Panc1 (cell line): ENCODE results near the gene STK24.

ENCODE experiments used
- POLR2AphosphoS5 ChIP-seq: IDR thresholded peaks from 2 replicates; pipeline ENCODE4 v1.6.1; 2012; ENCODE audit warnings: mild to moderate bottlenecking, low read depth, low read length, moderate library complexity
- SIN3A ChIP-seq: IDR thresholded peaks from 2 replicates; pipeline ENCODE4 v1.6.1; 2012; ENCODE audit warnings: low read depth, mild to moderate bottlenecking, low read length, moderate library complexity, borderline replicate concordance; ENCODE audit not compliant: insufficient read depth
- TCF7L2 ChIP-seq: IDR thresholded peaks from 2 replicates; pipeline ENCODE4 v1.6.1; 2011; ENCODE audit warnings: mild to moderate bottlenecking, low read depth, low read length, inconsistent platforms
- TF ChIP-seq, protein P1 (sequence below): fragments of 450-650 bp; IDR thresholded peaks from 2 replicates; pipeline ENCODE4 v1.5.1; 2017; ENCODE audit warnings: mild to moderate bottlenecking
- TF ChIP-seq, protein P2 (sequence below), 2 experiments: IDR thresholded peaks; 2 replicates each; pipeline ENCODE4 v1.6.1; 2011 to 2012; ENCODE audit warnings: low read depth in 2 of 2, control low read depth in 1 of 2, low read length in 1 of 2, mild to moderate bottlenecking in 1 of 2, moderate library complexity in 1 of 2; ENCODE audit not compliant: insufficient read depth in 1 of 2

DNA sequence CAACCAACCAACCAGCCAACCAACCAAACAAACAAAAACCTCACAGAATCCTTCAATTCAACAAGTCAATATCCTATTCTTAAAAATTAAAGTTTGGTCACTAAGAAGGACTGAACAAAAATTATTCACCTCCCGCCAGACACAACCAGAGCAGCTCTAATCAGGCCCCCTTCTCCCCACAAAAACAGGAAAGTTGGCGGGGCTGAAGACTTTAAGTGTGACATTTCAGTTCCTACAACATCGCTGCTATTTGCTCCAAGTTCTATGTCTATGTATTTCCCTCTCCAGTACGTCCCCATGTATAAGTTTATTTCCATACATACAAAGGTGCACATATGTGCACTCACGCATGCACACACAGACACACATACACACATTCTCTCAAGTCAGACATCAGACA, 32.8 kb upstream of the STK24 start:
- TF ChIP-seq, protein P1, sequence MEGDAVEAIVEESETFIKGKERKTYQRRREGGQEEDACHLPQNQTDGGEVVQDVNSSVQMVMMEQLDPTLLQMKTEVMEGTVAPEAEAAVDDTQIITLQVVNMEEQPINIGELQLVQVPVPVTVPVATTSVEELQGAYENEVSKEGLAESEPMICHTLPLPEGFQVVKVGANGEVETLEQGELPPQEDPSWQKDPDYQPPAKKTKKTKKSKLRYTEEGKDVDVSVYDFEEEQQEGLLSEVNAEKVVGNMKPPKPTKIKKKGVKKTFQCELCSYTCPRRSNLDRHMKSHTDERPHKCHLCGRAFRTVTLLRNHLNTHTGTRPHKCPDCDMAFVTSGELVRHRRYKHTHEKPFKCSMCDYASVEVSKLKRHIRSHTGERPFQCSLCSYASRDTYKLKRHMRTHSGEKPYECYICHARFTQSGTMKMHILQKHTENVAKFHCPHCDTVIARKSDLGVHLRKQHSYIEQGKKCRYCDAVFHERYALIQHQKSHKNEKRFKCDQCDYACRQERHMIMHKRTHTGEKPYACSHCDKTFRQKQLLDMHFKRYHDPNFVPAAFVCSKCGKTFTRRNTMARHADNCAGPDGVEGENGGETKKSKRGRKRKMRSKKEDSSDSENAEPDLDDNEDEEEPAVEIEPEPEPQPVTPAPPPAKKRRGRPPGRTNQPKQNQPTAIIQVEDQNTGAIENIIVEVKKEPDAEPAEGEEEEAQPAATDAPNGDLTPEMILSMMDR: no peak
- TF ChIP-seq POLR2AphosphoS5 (no peak), TCF7L2 (no peak), SIN3A (no peak)
- TF ChIP-seq, protein P2, sequence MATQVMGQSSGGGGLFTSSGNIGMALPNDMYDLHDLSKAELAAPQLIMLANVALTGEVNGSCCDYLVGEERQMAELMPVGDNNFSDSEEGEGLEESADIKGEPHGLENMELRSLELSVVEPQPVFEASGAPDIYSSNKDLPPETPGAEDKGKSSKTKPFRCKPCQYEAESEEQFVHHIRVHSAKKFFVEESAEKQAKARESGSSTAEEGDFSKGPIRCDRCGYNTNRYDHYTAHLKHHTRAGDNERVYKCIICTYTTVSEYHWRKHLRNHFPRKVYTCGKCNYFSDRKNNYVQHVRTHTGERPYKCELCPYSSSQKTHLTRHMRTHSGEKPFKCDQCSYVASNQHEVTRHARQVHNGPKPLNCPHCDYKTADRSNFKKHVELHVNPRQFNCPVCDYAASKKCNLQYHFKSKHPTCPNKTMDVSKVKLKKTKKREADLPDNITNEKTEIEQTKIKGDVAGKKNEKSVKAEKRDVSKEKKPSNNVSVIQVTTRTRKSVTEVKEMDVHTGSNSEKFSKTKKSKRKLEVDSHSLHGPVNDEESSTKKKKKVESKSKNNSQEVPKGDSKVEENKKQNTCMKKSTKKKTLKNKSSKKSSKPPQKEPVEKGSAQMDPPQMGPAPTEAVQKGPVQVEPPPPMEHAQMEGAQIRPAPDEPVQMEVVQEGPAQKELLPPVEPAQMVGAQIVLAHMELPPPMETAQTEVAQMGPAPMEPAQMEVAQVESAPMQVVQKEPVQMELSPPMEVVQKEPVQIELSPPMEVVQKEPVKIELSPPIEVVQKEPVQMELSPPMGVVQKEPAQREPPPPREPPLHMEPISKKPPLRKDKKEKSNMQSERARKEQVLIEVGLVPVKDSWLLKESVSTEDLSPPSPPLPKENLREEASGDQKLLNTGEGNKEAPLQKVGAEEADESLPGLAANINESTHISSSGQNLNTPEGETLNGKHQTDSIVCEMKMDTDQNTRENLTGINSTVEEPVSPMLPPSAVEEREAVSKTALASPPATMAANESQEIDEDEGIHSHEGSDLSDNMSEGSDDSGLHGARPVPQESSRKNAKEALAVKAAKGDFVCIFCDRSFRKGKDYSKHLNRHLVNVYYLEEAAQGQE (IDR thresholded peaks at IDR 0.05; ENCODE audit: insufficient read depth in 1 of 2, low read depth in 2 of 2, low read length in 1 of 2): no peak
